H1 (cell line): ENCODE data around the gene SHROOM4. TPM values are rescaled to one million over a fixed set of nuclear protein-coding genes. Genes with fewer than 3 reads are reported as not detected.

Source experiments
- CTCF ChIA-PET: fragments of 300-600 bp; sonication (Branson Sonifier 250); formaldehyde crosslinking; loops from one replicate; lab custom pipeline; 2021; ENCODE audit not compliant: partially characterized antibody; lab: Charles Lee
- POLR2A ChIA-PET: fragments of 300-600 bp; sonication (Branson Sonifier 250); formaldehyde crosslinking; loops from one replicate; lab custom pipeline; 2021; ENCODE audit warnings: inconsistent platforms; ENCODE audit not compliant: partially characterized antibody; lab: Charles Lee
- DNase-seq, 2 experiments: peaks; one replicate each; pipeline versions ENCODE4 v3.0.0 to v3.0.0-alpha.2; 2010 to 2022; ENCODE audit warnings: low spot score in 2 of 2, low read depth in 1 of 2, mixed read lengths in 1 of 2
- FAIRE-seq: peaks from 2 replicates; lab custom pipeline; 2011; peaks lifted over from hg19 to GRCh38; lab: Jason Lieb, UNC
- H2AFZ ChIP-seq: 2 replicates; pipeline ENCODE4 v1.8.1; 2012; ENCODE audit warnings: low read length, inconsistent platforms
- H2AK5ac ChIP-seq: 2 replicates; pipeline ENCODE4 v1.6.1; 2013; ENCODE audit warnings: low read depth, low read length
- H2BK120ac ChIP-seq: replicated peaks from 2 replicates; pipeline ENCODE3; 2013; ENCODE audit warnings: low read depth, low read length, inconsistent platforms
- H2BK12ac ChIP-seq: 2 replicates; pipeline ENCODE4 v1.6.1; 2013; ENCODE audit warnings: low read depth, low read length
- H2BK15ac ChIP-seq: 2 replicates; pipeline ENCODE4 v1.6.1; 2013; ENCODE audit warnings: low read length
- H2BK20ac ChIP-seq: 2 replicates; pipeline ENCODE4 v1.6.1; 2013; ENCODE audit warnings: low read length
- H2BK5ac ChIP-seq: 2 replicates; pipeline ENCODE4 v1.6.1; 2013; ENCODE audit warnings: low read depth, low read length
- H3K14ac ChIP-seq: 2 replicates; pipeline ENCODE4 v1.6.1; 2013; ENCODE audit warnings: inconsistent platforms; ENCODE audit not compliant: insufficient read length
- H3K18ac ChIP-seq: 2 replicates; pipeline ENCODE4 v1.6.1; 2013; ENCODE audit warnings: low read length; ENCODE audit errors: extremely low read depth
- H3K23ac ChIP-seq: 2 replicates; pipeline ENCODE4 v1.6.1; 2013; ENCODE audit warnings: inconsistent platforms; ENCODE audit not compliant: insufficient read length
- H3K23me2 ChIP-seq: 2 replicates; pipeline ENCODE4 v1.6.1; 2013; ENCODE audit warnings: low read depth, low read length
- H3K27ac ChIP-seq: 2 replicates; pipeline ENCODE4 v1.6.1; 2011; ENCODE audit warnings: low read depth, low read length, inconsistent platforms
- H3K27me3 ChIP-seq, 4 experiments: replicated peaks in 1 of 4; 1 replicate in 1 of 4; 2 replicates in 3 of 4; pipeline versions ENCODE4 v1.6.1 to v1.8.1; 2011 to 2013; ENCODE audit warnings: low read length in 3 of 4, mild to moderate bottlenecking in 3 of 4, inconsistent platforms in 2 of 4, mixed read lengths in 2 of 4, moderate library complexity in 1 of 4; ENCODE audit not compliant: control insufficient read depth in 3 of 4, insufficient read depth in 3 of 4; ENCODE audit errors: extremely low read depth in 1 of 4
- H3K36me3 ChIP-seq, 4 experiments: 2 replicates each; pipeline versions ENCODE4 v1.6.1 to v1.8.1; 2011 to 2013; ENCODE audit warnings: mild to moderate bottlenecking in 4 of 4, low read length in 3 of 4, moderate library complexity in 2 of 4, control low read depth in 1 of 4, inconsistent platforms in 1 of 4; ENCODE audit not compliant: insufficient read depth in 4 of 4, control insufficient read depth in 2 of 4
- H3K4ac ChIP-seq: replicated peaks from 2 replicates; pipeline ENCODE3; 2013; ENCODE audit warnings: low read length, low read depth, mixed read lengths, inconsistent platforms; ENCODE audit not compliant: insufficient read length
- H3K4me1 ChIP-seq, 4 experiments: replicated peaks in 1 of 4; 1 replicate in 1 of 4; 2 replicates in 3 of 4; pipeline versions ENCODE4 v1.6.1 to v1.8.1; 2011 to 2013; ENCODE audit warnings: low read length in 3 of 4, inconsistent platforms in 2 of 4, mixed read lengths in 1 of 4; ENCODE audit not compliant: insufficient read depth in 4 of 4, control insufficient read depth in 3 of 4
- H3K4me2 ChIP-seq, 2 experiments: 2 replicates each; pipeline versions ENCODE4 v1.6.1 to v1.8.1; 2011 to 2013; ENCODE audit warnings: low read depth in 2 of 2, low read length in 2 of 2, control low read depth in 1 of 2, inconsistent platforms in 1 of 2, mild to moderate bottlenecking in 1 of 2; ENCODE audit not compliant: insufficient read depth in 1 of 2
- H3K4me3 ChIP-seq, 4 experiments: fragments of 200-600, 300-600 bp in 1 of 4; sonication (generic), shearing (Covaris generic), sonication (Bioruptor Twin) in 1 of 4; 2 replicates each; pipeline versions ENCODE4 v1.5.1 to v1.8.1; 2011 to 2016; ENCODE audit warnings: low read length in 4 of 4, low read depth in 3 of 4, control low read depth in 2 of 4, inconsistent platforms in 2 of 4, mild to moderate bottlenecking in 2 of 4, mixed read lengths in 1 of 4, moderate library complexity in 1 of 4; ENCODE audit not compliant: insufficient read depth in 2 of 4; ENCODE audit errors: extremely low read depth in 1 of 4
- H3K56ac ChIP-seq: replicated peaks from 2 replicates; pipeline ENCODE3; 2013; ENCODE audit warnings: low read depth, mild to moderate bottlenecking, mixed read lengths, low read length, inconsistent platforms; ENCODE audit not compliant: insufficient read length
- H3K79me1 ChIP-seq: 2 replicates; pipeline ENCODE4 v1.6.1; 2013; ENCODE audit warnings: low read depth, low read length, control low read depth
- H3K79me2 ChIP-seq, 2 experiments: 2 replicates each; pipeline versions ENCODE4 v1.6.1 to v1.8.1; 2012 to 2013; ENCODE audit warnings: low read length in 2 of 2, mild to moderate bottlenecking in 2 of 2, inconsistent platforms in 1 of 2; ENCODE audit not compliant: insufficient read depth in 2 of 2, control insufficient read depth in 1 of 2
- H3K9ac ChIP-seq, 4 experiments: replicated peaks in 1 of 4; 1 replicate in 1 of 4; 2 replicates in 3 of 4; pipeline versions ENCODE4 v1.6.1 to v1.8.1; 2011 to 2013; ENCODE audit warnings: low read depth in 3 of 4, low read length in 3 of 4, control low read depth in 2 of 4, mild to moderate bottlenecking in 2 of 4, moderate library complexity in 2 of 4, inconsistent platforms in 1 of 4; ENCODE audit errors: extremely low read depth in 1 of 4
- H3K9me3 ChIP-seq, 2 experiments: 2 replicates each; pipeline versions ENCODE4 v1.6.1 to v1.8.1; 2012 to 2013; ENCODE audit warnings: mild to moderate bottlenecking in 2 of 2, moderate library complexity in 2 of 2, control low read depth in 1 of 2, inconsistent platforms in 1 of 2, low read depth in 1 of 2, low read length in 1 of 2, mixed read lengths in 1 of 2; ENCODE audit not compliant: insufficient read depth in 2 of 2
- H4K20me1 ChIP-seq, 2 experiments: replicated peaks in 1 of 2; 2 replicates each; pipeline versions ENCODE3 to v1.8.1; 2011 to 2013; ENCODE audit warnings: inconsistent platforms in 2 of 2, low read length in 2 of 2, mild to moderate bottlenecking in 1 of 2; ENCODE audit not compliant: insufficient read depth in 2 of 2, control insufficient read depth in 1 of 2
- H4K5ac ChIP-seq: 2 replicates; pipeline ENCODE4 v1.6.1; 2013; ENCODE audit warnings: low read length, low read depth, mixed read lengths, inconsistent platforms; ENCODE audit not compliant: insufficient read length
- H4K8ac ChIP-seq: 2 replicates; pipeline ENCODE4 v1.8.0; 2013; ENCODE audit warnings: mild to moderate bottlenecking, moderate library complexity, low read length, inconsistent platforms; ENCODE audit not compliant: insufficient read depth; ENCODE audit errors: extremely low read depth
- H4K91ac ChIP-seq: replicated peaks from 2 replicates; pipeline ENCODE3; 2013; ENCODE audit warnings: low read length, mixed read lengths, inconsistent platforms; ENCODE audit not compliant: insufficient read length
- BCL11A ChIP-seq, 2 experiments: IDR thresholded peaks; one replicate each; pipeline ENCODE4 v1.6.1; 2011; ENCODE audit warnings: low read depth in 2 of 2, low read length in 2 of 2, mild to moderate bottlenecking in 2 of 2
- CEBPB ChIP-seq: IDR thresholded peaks from 2 replicates; pipeline ENCODE4 v1.6.1; 2012; ENCODE audit warnings: low read depth, low read length
- EP300 ChIP-seq, 2 experiments: IDR thresholded peaks; 1 replicate in 1 of 2; 2 replicates in 1 of 2; pipeline ENCODE4 v1.6.1; 2011 to 2012; ENCODE audit warnings: low read depth in 2 of 2, low read length in 2 of 2, mild to moderate bottlenecking in 2 of 2, borderline replicate concordance in 1 of 2, inconsistent platforms in 1 of 2, moderate library complexity in 1 of 2
- EZH2 ChIP-seq: fragments of 200-600 bp; sonication (generic); IDR thresholded peaks from 2 replicates; pipeline ENCODE4 v1.7.1; 2012; ENCODE audit warnings: low read depth, mild to moderate bottlenecking, moderate library complexity, low read length, inconsistent platforms; ENCODE audit not compliant: severe bottlenecking
- SP1 ChIP-seq: IDR thresholded peaks from 2 replicates; pipeline ENCODE4 v1.6.1; 2011; ENCODE audit warnings: low read depth, low read length
- TAF1 ChIP-seq: IDR thresholded peaks from 2 replicates; pipeline ENCODE4 v1.6.1; 2011; ENCODE audit warnings: mild to moderate bottlenecking, low read depth, low read length
- ZNF274 ChIP-seq: IDR thresholded peaks from 2 replicates; pipeline ENCODE4 v1.7.0; 2012; ENCODE audit warnings: low read length, borderline replicate concordance; ENCODE audit errors: extremely low read depth
- WGBS, 2 experiments: shearing (Covaris generic) in 1 of 2; methylation state at CpG; one replicate each; pipeline versions ENCODE4 v1.1.6 to v1.1.7; 2013 to 2015; ENCODE audit warnings: low lambda C conversion rate in 2 of 2, mixed read lengths in 2 of 2, inconsistent platforms in 1 of 2, low coverage in 1 of 2, missing lambda C conversion rate in 1 of 2; ENCODE audit not compliant: insufficient replicate concordance in 2 of 2, insufficient coverage in 1 of 2, insufficient read length in 1 of 2; ENCODE audit errors: extremely low coverage in 1 of 2, missing lambda C conversion rate in 1 of 2; 5-methylcytosine and 5-hydroxymethylcytosine counted together
- polyA plus RNA-seq, 7 experiments: library from polyadenylated mRNA; depleted of rRNA in 3 of 7; stranded (reverse) in 5 of 7; unstranded in 2 of 7; fragments of >200 nt in 5 of 7; fragments of 200-250 nt in 2 of 7; gene quantifications; 1 replicate in 5 of 7; 2 replicates in 1 of 7; 4 replicates in 1 of 7; pipeline versions ENCODE4 v1.2.1 to v1.2.3, GENCODE V29; 2011 to 2013; ENCODE audit warnings: missing spikeins in 2 of 7, mixed read lengths in 2 of 7
- total RNA-seq: library from RNA; stranded (reverse); fragmentation: NEBNext Ultra II Directional; extraction: Animal tissue kit (Norgen Biotek cat#: 25700); gene quantifications from 2 replicates; pipeline ENCODE4 v1.2.1, GENCODE V29; 2021

SHROOM4 gene
- total and polyA plus RNA-seq, 2 of the 8 experiments (the other 6 are each of a cell fraction or from before 2014, with no cell fraction given) = 1.6 to 5.6 TPM

DNA sequence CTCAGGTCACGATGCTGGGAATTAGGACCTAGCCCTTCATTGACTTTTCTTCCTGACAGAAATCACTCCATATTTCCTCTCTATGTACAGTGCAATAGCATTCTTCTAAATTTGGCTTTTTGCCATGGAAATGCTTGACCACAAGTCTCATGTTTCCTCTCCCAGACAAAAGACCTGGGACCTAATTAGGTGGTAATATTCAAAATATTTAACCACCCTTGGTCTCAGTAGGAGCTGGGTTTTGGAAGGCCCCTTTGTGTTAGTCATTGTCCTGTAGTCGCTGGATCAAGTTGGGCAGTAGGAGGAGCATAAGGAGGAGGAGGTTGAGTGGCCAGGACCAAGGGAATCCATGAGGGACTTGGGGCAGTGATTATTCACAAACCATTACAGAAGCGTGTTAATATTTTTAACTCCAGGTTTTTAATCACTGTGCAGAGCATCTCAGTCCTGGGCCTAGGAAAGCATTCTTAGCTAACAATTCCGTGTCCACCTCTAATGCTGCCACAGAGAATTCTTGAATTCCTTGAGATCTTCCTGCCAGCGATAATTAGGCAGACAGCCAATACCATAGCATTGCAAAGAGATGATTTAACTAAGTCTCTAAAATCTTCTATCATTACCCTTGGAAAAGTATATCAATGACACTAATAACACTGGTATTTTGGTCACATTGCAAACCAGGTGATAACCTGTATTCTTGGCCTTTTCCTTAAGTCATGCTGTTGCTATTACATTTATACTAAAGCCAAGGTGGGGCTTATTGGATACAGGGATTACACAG is 25.0 kb upstream of the SHROOM4 start:
- Histone ChIP-seq H4K20me1 (no peaks in the 10 kb centered on the region), H3K79me2 (no peaks in the 10 kb centered on the region), H3K23me2 (no peaks in the 10 kb centered on the region), H3K23ac (no peak overlapping the region), H2BK120ac (no peak overlapping the region), H3K9me3 (no peaks in the 10 kb centered on the region), H3K4me3 (no peak overlapping the region), H3K9ac (no peak overlapping the region), H4K8ac (no peak overlapping the region), H3K36me3 (no peaks in the 10 kb centered on the region), H3K27me3 (no peaks in the 10 kb centered on the region), H3K4me2 (no peak overlapping the region), H2BK20ac (no peak overlapping the region), H4K5ac (no peak overlapping the region), H4K91ac (no peak overlapping the region), H3K56ac (no peak overlapping the region), H3K18ac (no peak overlapping the region), H2AFZ (no peak overlapping the region), H3K79me1 (no peaks in the 10 kb centered on the region), H3K4me1 (no peaks in the 10 kb centered on the region), H3K14ac (no peak overlapping the region), H2AK5ac (no peak overlapping the region), H3K4ac (no peak overlapping the region), H2BK15ac (no peak overlapping the region), H2BK5ac (no peak overlapping the region), H3K27ac (no peak overlapping the region), H2BK12ac (no peak overlapping the region)
- ChIA-PET CTCF (interaction anchor here (0.7 kb wide), 1 partner anchor 17 kb away, joined by 3 read pairs; no protein-coding TSS in a partner anchor), POLR2A (no interaction called here)
- 95% methylated on average over 5 of the region's 5 CpGs; no CpG with 5 or more reads in 1 of the 2 experiments for WGBS, 2 experiments
- TF ChIP-seq EP300 (IDR thresholded peaks at IDR 0.05; ENCODE audit: borderline replicate concordance in 1 of 2, low read depth in 2 of 2, low read length in 2 of 2) (no peak), BCL11A (IDR thresholded peaks at IDR 0.05; ENCODE audit: low read depth in 2 of 2, low read length in 2 of 2) (no peak), CEBPB (no peak), EZH2 (no peak), SP1 (no peak), ZNF274 (no peak), TAF1 (no peak)
- DNase-seq (no peak), FAIRE-seq (no peak)
